Pons (tissue), 1 donor: ENCODE results near the gene DACH2.

Experiments
- DNase-seq: peaks from one replicate; pipeline ENCODE4 v3.0.0-alpha.2; 2016; ENCODE audit warnings: low spot score

The DACH2 gene

GRCh38 chrX:86322913-86323312 lies 174.7 kb downstream of the DACH2 start:
- DNase-seq: no peak

GRCh38 chrX:86329174-86329573 lies 180.9 kb downstream of the DACH2 start:
- no peak for DNase-seq

GRCh38 chrX:86348669-86349068 lies 200.4 kb downstream of the DACH2 start:
- no peak for DNase-seq

- no peak for DNase-seq
Observed at GRCh38 chrX:86349115-86349514, 200.9 kb downstream of the DACH2 start.

- no peak for DNase-seq
Observed at GRCh38 chrX:86369847-86370630, 221.8 kb downstream of the DACH2 start.

- DNase-seq: no peak
Observed at GRCh38 chrX:86370927-86371326, 222.7 kb downstream of the DACH2 start.

GRCh38 chrX:86379209-86379608 lies 231.0 kb downstream of the DACH2 start:
- no peak for DNase-seq

- DNase-seq: no peak
Observed at GRCh38 chrX:86383681-86384540, 235.7 kb downstream of the DACH2 start.

- DNase-seq: no peak
Observed at GRCh38 chrX:86407371-86407770, 259.1 kb downstream of the DACH2 start.

GRCh38 chrX:86421771-86422170 lies 273.5 kb downstream of the DACH2 start:
- no peak for DNase-seq

- DNase-seq: no peak
Observed at GRCh38 chrX:86436116-86436515, 287.9 kb downstream of the DACH2 start.

GRCh38 chrX:86455495-86455894 lies 307.2 kb downstream of the DACH2 start:
- no peak for DNase-seq

- DNase-seq: no peak
Observed at GRCh38 chrX:86460760-86461159, 312.5 kb downstream of the DACH2 start.

- DNase-seq: no peak
Observed at GRCh38 chrX:86504297-86504696, 356.0 kb downstream of the DACH2 start.

- DNase-seq: no peak
Observed at GRCh38 chrX:86507331-86507730, 359.1 kb downstream of the DACH2 start.

GRCh38 chrX:86579777-86580176 lies 431.5 kb downstream of the DACH2 start:
- DNase-seq: no peak

GRCh38 chrX:86604607-86605006 lies 456.4 kb downstream of the DACH2 start:
- DNase-seq: no peak

GRCh38 chrX:86696951-86697350 lies 548.7 kb downstream of the DACH2 start:
- DNase-seq: no peak

- DNase-seq: no peak
Observed at GRCh38 chrX:86711531-86712180, 563.4 kb downstream of the DACH2 start.

GRCh38 chrX:86714441-86714840 lies 566.2 kb downstream of the DACH2 start:
- DNase-seq: no peak

- DNase-seq: no peak
Observed at GRCh38 chrX:86724277-86724676, 576.0 kb downstream of the DACH2 start.

- DNase-seq: no peak
Observed at GRCh38 chrX:86747091-86747490, 598.8 kb downstream of the DACH2 start.

GRCh38 chrX:86805241-86805640 lies 657.0 kb downstream of the DACH2 start:
- DNase-seq: no peak
